Glutamatergic neuron (in vitro differentiated cells): ENCODE data around the gene BCL7A. TPM values are rescaled to one million over a fixed set of nuclear protein-coding genes. Genes with fewer than 3 reads are reported as not detected.
A peak's percentile ranks its signal among the peaks of the same experiment; 100 is the strongest.

Experiments
- DNase-seq: peaks from one replicate; pipeline ENCODE4 v3.0.0; 2022
- H3K27ac Mint-ChIP-seq: one replicate; pipeline ENCODE4 v1.8.0; 2020; ENCODE audit warnings: mild to moderate bottlenecking, mixed read lengths, inconsistent platforms; ENCODE audit not compliant: unreplicated experiment
- H3K27me3 Mint-ChIP-seq: one replicate; pipeline ENCODE4 v1.8.0; 2020; ENCODE audit warnings: mild to moderate bottlenecking, moderate library complexity, mixed read lengths, inconsistent platforms; ENCODE audit not compliant: unreplicated experiment
- H3K36me3 Mint-ChIP-seq: one replicate; pipeline ENCODE4 v1.8.0; 2020; ENCODE audit warnings: mild to moderate bottlenecking, mixed read lengths, inconsistent platforms; ENCODE audit not compliant: unreplicated experiment
- H3K4me1 Mint-ChIP-seq: one replicate; pipeline ENCODE4 v1.8.0; 2020; ENCODE audit warnings: mild to moderate bottlenecking, low read depth, mixed read lengths, inconsistent platforms; ENCODE audit not compliant: unreplicated experiment
- H3K4me3 Mint-ChIP-seq: one replicate; pipeline ENCODE4 v1.8.0; 2020; ENCODE audit warnings: mild to moderate bottlenecking, mixed read lengths, inconsistent platforms; ENCODE audit not compliant: unreplicated experiment
- H3K9me3 Mint-ChIP-seq: one replicate; pipeline ENCODE4 v1.8.0; 2020; ENCODE audit warnings: mild to moderate bottlenecking, moderate library complexity, mixed read lengths, inconsistent platforms; ENCODE audit not compliant: unreplicated experiment
- total RNA-seq: library from RNA; stranded (reverse); fragmentation: NEBNext Ultra II Directional; extraction: Animal tissue kit (Norgen Biotek cat#: 25700); gene quantifications from one replicate; pipeline ENCODE4 v1.2.1, GENCODE V29; 2021; ENCODE audit not compliant: unreplicated experiment
- TF ChIP-seq, protein P1 (sequence below): fragments of 200-600 bp; sonication (generic); IDR thresholded peaks from one replicate; pipeline ENCODE4 v1.5.0; 2021; ENCODE audit not compliant: partially characterized antibody, unreplicated experiment

The BCL7A gene
- total RNA-seq, 1 donor from 2014 or later: 148 TPM

DNA sequence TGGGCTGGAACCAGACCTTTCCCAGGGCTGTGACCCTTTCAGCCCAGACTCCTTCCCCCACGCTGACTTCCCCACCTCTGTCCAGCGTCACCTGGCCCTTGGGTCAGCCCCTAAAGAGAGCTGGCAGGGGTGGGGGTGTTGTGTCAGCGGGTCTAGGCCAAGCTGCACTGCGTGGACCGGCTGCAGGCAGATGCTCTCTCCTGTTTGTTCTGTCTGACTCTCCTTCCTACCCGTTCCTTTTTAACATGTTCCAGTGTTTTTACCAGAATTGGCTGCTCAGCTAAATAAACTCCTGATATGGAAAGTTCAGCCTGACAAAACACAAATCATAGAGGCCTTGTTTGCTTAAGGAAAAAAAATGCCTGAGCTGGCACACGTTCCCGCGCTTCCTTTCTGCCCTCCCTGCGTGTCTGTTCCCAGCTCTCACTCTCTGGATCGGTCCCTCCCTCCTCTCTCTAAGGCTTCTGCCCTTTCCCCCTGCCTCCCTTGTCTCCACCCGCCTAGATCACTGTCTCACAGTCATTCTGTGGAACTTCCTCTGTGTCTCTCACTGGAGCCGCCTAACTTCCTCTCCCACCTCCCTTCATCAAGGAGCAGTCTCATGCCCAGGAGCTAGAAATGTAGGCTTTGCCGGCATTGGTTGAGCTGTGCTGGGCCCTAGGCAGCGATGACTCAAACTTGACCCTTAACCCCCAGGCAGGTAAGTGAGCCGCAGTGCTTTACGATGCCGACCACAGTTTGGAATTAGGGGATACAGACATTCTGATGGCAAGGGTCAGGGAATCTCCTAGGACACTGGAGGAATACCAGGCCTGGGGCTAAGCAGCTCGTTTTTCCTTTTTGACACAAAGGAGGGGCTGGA is 41.4 kb downstream of the BCL7A start:
- H3K4me3 Mint-ChIP-seq: peak overlapping the region; percentile 56
- peak overlapping the region; percentile 96 for H3K27ac Mint-ChIP-seq
- H3K4me1 Mint-ChIP-seq: peaks cover 28% of the 10 kb centered on the region
- DNase-seq: no peak
- H3K36me3 Mint-ChIP-seq: no peaks in the 10 kb centered on the region
- H3K9me3 Mint-ChIP-seq: peaks cover 10% of the 10 kb centered on the region
- peaks cover 11% of the 10 kb centered on the region for H3K27me3 Mint-ChIP-seq
- TF ChIP-seq, protein P1, sequence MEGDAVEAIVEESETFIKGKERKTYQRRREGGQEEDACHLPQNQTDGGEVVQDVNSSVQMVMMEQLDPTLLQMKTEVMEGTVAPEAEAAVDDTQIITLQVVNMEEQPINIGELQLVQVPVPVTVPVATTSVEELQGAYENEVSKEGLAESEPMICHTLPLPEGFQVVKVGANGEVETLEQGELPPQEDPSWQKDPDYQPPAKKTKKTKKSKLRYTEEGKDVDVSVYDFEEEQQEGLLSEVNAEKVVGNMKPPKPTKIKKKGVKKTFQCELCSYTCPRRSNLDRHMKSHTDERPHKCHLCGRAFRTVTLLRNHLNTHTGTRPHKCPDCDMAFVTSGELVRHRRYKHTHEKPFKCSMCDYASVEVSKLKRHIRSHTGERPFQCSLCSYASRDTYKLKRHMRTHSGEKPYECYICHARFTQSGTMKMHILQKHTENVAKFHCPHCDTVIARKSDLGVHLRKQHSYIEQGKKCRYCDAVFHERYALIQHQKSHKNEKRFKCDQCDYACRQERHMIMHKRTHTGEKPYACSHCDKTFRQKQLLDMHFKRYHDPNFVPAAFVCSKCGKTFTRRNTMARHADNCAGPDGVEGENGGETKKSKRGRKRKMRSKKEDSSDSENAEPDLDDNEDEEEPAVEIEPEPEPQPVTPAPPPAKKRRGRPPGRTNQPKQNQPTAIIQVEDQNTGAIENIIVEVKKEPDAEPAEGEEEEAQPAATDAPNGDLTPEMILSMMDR: no peak

DNA sequence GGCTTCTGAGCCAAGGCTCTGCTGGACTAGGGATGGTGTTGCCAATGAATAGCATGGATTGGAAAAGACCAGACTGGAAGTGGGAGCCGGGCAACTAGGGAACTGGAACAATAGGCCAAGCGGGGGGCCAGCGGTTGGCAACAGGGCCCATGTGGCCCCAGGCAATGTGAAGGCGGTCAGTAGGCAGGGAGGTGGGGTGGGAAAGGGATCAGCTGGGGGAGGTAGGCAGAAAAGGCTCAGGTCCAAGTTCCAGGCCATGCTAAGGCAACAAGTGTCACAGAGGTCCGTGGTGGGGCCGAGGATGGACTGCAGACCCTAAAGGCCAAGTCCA is 42.0 kb downstream of the BCL7A start:
- TF ChIP-seq, protein P1: no peak
- H3K36me3 Mint-ChIP-seq: no peaks in the 10 kb centered on the region
- peaks cover 11% of the 10 kb centered on the region for H3K27me3 Mint-ChIP-seq
- no peak for DNase-seq
- H3K4me1 Mint-ChIP-seq: peaks cover 28% of the 10 kb centered on the region
- H3K9me3 Mint-ChIP-seq: peaks cover 10% of the 10 kb centered on the region
- peak overlapping the region; percentile 52 for H3K4me3 Mint-ChIP-seq
- peak overlapping the region; percentile 96 for H3K27ac Mint-ChIP-seq

DNA sequence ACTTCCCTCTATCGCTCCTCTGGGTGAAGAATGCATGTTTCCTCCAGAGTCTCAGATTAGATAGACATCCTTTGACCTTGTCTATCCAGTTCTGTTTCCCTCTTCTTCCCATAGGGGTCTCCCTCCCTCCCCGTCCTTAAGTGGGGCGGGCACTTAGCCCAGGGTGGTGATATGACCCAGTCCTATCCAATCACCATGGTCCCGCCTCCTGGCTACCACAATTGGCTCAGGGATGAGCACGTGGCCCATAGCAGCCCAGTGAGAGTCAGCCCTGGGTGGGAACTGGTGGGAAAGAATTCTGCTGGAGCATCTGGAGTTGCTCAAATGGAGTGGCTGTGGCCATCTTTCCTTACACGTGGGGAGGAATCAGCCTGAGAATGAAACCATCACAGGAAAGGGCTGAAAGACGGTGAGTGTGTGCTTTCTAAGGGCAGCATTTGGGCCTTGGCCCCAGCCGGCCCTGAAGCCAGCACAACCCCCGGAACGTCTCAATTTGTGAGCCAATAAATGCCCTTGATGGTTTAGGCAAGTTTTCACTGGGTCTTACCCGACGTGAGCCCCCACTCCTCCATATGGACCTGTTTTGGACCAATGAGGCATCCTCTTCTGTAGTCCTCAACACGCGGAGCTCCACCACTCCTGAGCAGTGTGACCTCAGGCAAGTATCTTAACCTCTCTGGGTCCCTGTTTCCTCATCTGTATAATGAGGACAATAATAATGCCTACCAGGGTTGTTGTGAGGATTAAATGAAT is 42.5 kb downstream of the BCL7A start:
- peak overlapping the region; percentile 67 for H3K4me3 Mint-ChIP-seq
- peaks cover 11% of the 10 kb centered on the region for H3K27me3 Mint-ChIP-seq
- peaks cover 10% of the 10 kb centered on the region for H3K9me3 Mint-ChIP-seq
- peak; percentile 87 for DNase-seq
- no peaks in the 10 kb centered on the region for H3K36me3 Mint-ChIP-seq
- peaks cover 28% of the 10 kb centered on the region for H3K4me1 Mint-ChIP-seq
- peak overlapping the region; percentile 96 for H3K27ac Mint-ChIP-seq
- TF ChIP-seq, protein P1: peak; percentile 60

DNA sequence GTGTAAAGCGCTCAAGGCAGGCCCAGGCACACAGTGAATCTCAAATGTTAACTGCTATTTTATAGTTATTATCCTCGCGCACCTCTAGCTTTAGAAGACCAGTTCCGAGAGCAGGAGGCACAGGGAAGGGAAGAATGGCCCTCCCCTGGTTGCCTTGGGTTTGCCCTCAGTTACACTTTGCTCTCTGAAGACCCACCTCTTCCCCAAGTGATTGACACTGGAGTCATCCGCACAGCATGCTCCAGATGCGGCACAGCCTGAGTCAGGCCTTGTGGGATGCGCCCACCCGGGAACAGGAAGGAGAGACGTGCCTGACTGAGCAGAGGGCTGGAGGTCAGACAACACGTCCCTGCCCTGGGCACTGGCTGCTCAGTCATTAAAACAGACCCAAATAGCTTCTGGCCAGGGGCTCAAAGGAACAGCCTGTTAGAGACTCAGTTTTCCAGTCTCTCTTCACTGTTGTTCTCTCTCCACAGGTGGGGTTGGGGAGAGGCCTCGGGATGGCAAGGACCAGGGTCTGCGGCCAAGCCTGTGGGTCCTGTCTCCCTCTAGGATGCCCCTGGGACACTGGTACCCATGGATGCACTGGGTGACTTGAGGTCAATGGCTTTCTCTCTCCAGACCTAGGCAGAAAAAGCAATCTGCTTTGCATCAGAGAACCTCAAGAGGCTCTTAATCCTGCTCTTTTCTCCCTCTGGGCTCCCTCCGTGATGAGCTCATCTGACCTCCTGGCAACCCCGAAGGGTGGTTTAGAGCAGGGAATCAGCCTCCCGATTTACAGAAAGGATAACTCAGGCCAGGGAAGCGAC is 43.3 kb downstream of the BCL7A start:
- peaks cover 11% of the 10 kb centered on the region for H3K27me3 Mint-ChIP-seq

More for the DNA sequence above, 43.3 kb downstream of the BCL7A start:
- Mint-ChIP-seq H3K36me3 (no peaks in the 10 kb centered on the region), H3K27ac (peak overlapping the region; percentile 96), H3K4me1 (peaks cover 28% of the 10 kb centered on the region), H3K4me3 (peak overlapping the region; percentile 67), H3K9me3 (peaks cover 10% of the 10 kb centered on the region)
- TF ChIP-seq, protein P1: no peak
- DNase-seq: peak; percentile 77
